Transverse colon (tissue), 4 donors: ENCODE measurements around the gene PARP1. TPM values are rescaled to one million over a fixed set of nuclear protein-coding genes. Genes with fewer than 3 reads are reported as not detected.

Source experiments
- DNase-seq: peaks from one replicate; pipeline ENCODE4 v3.0.0-alpha.2; 2019
- H3K27ac ChIP-seq, 4 donors: fragments of 200-600 bp; sonication (generic); 2 replicates each; pipeline ENCODE4 v1.5.1; 2016 to 2018; ENCODE audit warnings: inconsistent platforms in 4 of 4
- H3K27me3 ChIP-seq: fragments of 200-600 bp; sonication (generic); 2 replicates; pipeline ENCODE4 v1.5.1; 2017; ENCODE audit warnings: inconsistent platforms
- H3K36me3 ChIP-seq, 4 donors: fragments of 200-600 bp; sonication (generic); 2 replicates each; pipeline ENCODE4 v1.5.1; 2017 to 2019; ENCODE audit warnings: inconsistent platforms in 4 of 4
- H3K4me1 ChIP-seq, 4 donors: fragments of 200-600 bp; sonication (generic); 2 replicates each; pipeline ENCODE4 v1.5.1; 2017 to 2020; ENCODE audit warnings: inconsistent platforms in 4 of 4
- H3K4me3 ChIP-seq, 4 donors: fragments of 200-600 bp; sonication (generic); 1 replicate in 1 of 4; 2 replicates in 3 of 4; pipeline versions ENCODE4 v1.5.1 to v1.6.1; 2017 to 2019; ENCODE audit warnings: inconsistent platforms in 4 of 4
- H3K9me3 ChIP-seq, 2 donors: fragments of 200-600 bp; sonication (generic); 2 replicates each; pipeline ENCODE4 v1.5.1; 2017 to 2019; ENCODE audit warnings: inconsistent platforms in 2 of 2
- CTCF ChIP-seq, 5 experiments: fragments of 200-600 bp in 3 of 5; fragments of 450-650 bp in 2 of 5; sonication (generic) in 3 of 5; IDR thresholded peaks; 1 replicate in 2 of 5; 2 replicates in 3 of 5; pipeline ENCODE4 v1.5.1; 2016 to 2017; ENCODE audit warnings: antibody characterized with exemption in 5 of 5, inconsistent platforms in 3 of 5, mild to moderate bottlenecking in 2 of 5, moderate library complexity in 1 of 5
- EP300 ChIP-seq: sonication (generic); formaldehyde crosslinking; IDR thresholded peaks from one replicate; pipeline ENCODE4 v1.6.1; 2017; ENCODE audit warnings: antibody characterized with exemption, low read depth
- POLR2A ChIP-seq: fragments of 450-650 bp; IDR thresholded peaks from one replicate; pipeline ENCODE4 v1.6.1; 2016; ENCODE audit warnings: antibody characterized with exemption, mild to moderate bottlenecking, moderate library complexity
- POLR2AphosphoS5 ChIP-seq, 3 donors: sonication (generic); formaldehyde crosslinking; IDR thresholded peaks; one replicate each; pipeline ENCODE4 v1.6.1; 2016; ENCODE audit warnings: antibody characterized with exemption in 3 of 3
- WGBS, 2 donors: methylation state at CpG; one replicate each; pipeline ENCODE4 v1.1.5; 2018; ENCODE audit warnings: low coverage in 1 of 2; 5-methylcytosine and 5-hydroxymethylcytosine counted together
- in situ Hi-C, 4 donors: fragments of 200-750 bp; cut with MboI; loops; one replicate each; pipeline versions ENCODE4 v1.15.0 to v1.15.1; 2017; ENCODE audit warnings: low sequenced_read_pairs in 3 of 4, low pct_ligation_motif_present in 1 of 4, low pct_unique_long_range_greater_than_20kb in 1 of 4
- intact Hi-C: fragments of 100-400 bp; cut with DNase I; formaldehyde crosslinking; loops from one replicate; pipeline ENCODE4 v1.15.1; 2023; ENCODE audit warnings: low total_unique reads
- total RNA-seq, 4 donors: library from RNA; depleted of rRNA; stranded (reverse); fragments of >200 nt; gene quantifications; one replicate each; pipeline ENCODE4 v1.1.0, GENCODE V29; 2016

The PARP1 gene
- total RNA-seq, 4 donors from 2014 or later = 23.2 to 74.4 (median 38.0) TPM

- no peak for DNase-seq
- Histone ChIP-seq H3K27ac (no peak overlapping the region), H3K36me3 (no peaks in the 10 kb centered on the region), H3K27me3 (no peaks in the 10 kb centered on the region), H3K9me3 (no peaks in the 10 kb centered on the region), H3K4me3 (no peak overlapping the region), H3K4me1 (no peaks in the 10 kb centered on the region)
- intact Hi-C loops (no loop called here), in situ Hi-C loops (no loop called here)
- 89 to 92% methylated on average over 5 to 7 of the region's 7 CpGs for WGBS, 2 donors
- TF ChIP-seq EP300 (no peak), CTCF (IDR thresholded peaks at IDR 0.05) (no peak), POLR2AphosphoS5 (IDR thresholded peaks at IDR 0.05) (no peak), POLR2A (no peak)
Measured at GRCh38 chr1:226453015-226453704, 45.3 kb upstream of the PARP1 start.

GRCh38 chr1:226450688-226451087 is 42.8 kb upstream of the PARP1 start:
- H3K27ac ChIP-seq = no peak overlapping the region
- in situ Hi-C loops = no loop called here
- WGBS, 2 donors = 55 to 86% methylated on average over 2 of the region's 2 CpGs
- no peaks in the 10 kb centered on the region for H3K27me3 ChIP-seq
- intact Hi-C loops = no loop called here
- no peak for DNase-seq
- no peak overlapping the region for H3K4me3 ChIP-seq
- no peaks in the 10 kb centered on the region for H3K9me3 ChIP-seq
- no peaks in the 10 kb centered on the region for H3K4me1 ChIP-seq
- no peaks in the 10 kb centered on the region for H3K36me3 ChIP-seq
- TF ChIP-seq POLR2AphosphoS5 (IDR thresholded peaks at IDR 0.05) (no peak), CTCF (IDR thresholded peaks at IDR 0.05) (no peak), POLR2A (no peak), EP300 (no peak)

GRCh38 chr1:226449823-226450222 is 41.9 kb upstream of the PARP1 start:
- no peak overlapping the region for H3K4me3 ChIP-seq
- 54% methylated on average over 5 of the region's 5 CpGs; no CpG with 5 or more reads in 1 of the 2 donors for WGBS, 2 donors
- no peaks in the 10 kb centered on the region for H3K27me3 ChIP-seq
- no peaks in the 10 kb centered on the region for H3K4me1 ChIP-seq
- H3K9me3 ChIP-seq = no peaks in the 10 kb centered on the region
- in situ Hi-C loops = no loop called here
- H3K36me3 ChIP-seq = no peaks in the 10 kb centered on the region
- intact Hi-C loops = no loop called here
- TF ChIP-seq CTCF (IDR thresholded peaks at IDR 0.05) = no peak
- TF ChIP-seq POLR2AphosphoS5 (IDR thresholded peaks at IDR 0.05) = no peak
- no peak for TF ChIP-seq EP300
- TF ChIP-seq POLR2A = no peak
- no peak for DNase-seq
- no peak overlapping the region for H3K27ac ChIP-seq

- TF ChIP-seq CTCF (IDR thresholded peaks at IDR 0.05) (no peak), POLR2AphosphoS5 (IDR thresholded peaks at IDR 0.05) (no peak), POLR2A (no peak), EP300 (no peak)
- no peak for DNase-seq
- WGBS, 2 donors = 64 to 68% methylated on average over 4 of the region's 4 CpGs
- in situ Hi-C loops (no loop called here), intact Hi-C loops (no loop called here)
- H3K4me1 ChIP-seq = no peaks in the 10 kb centered on the region
- no peaks in the 10 kb centered on the region for H3K9me3 ChIP-seq
- H3K27me3 ChIP-seq = no peaks in the 10 kb centered on the region
- H3K27ac ChIP-seq = no peak overlapping the region
- no peaks in the 10 kb centered on the region for H3K36me3 ChIP-seq
- H3K4me3 ChIP-seq = no peak overlapping the region
Measured at GRCh38 chr1:226447932-226448665, 40.2 kb upstream of the PARP1 start.
